WTC11 (cell line): ENCODE data around the gene FBRS. TPM values are rescaled to one million over a fixed set of nuclear protein-coding genes. Genes with fewer than 3 reads are reported as not detected.

Source experiments
- ATAC-seq: fragments of 200-7000 bp; cut with Tn5 transposase; 2 replicates; pipeline ENCODE4 v1.10.0; 2021; ENCODE audit warnings: mild to moderate bottlenecking, moderate library complexity
- CTCF ChIA-PET: fragments of 300-600 bp; sonication (Branson Sonifier 250); formaldehyde crosslinking; loops from one replicate; lab custom pipeline; 2021; ENCODE audit warnings: antibody characterized with exemption; lab: Charles Lee
- POLR2A ChIA-PET: fragments of 350-600 bp; sonication (Branson Sonifier 250); formaldehyde crosslinking; loops from one replicate; lab custom pipeline; 2021; ENCODE audit warnings: antibody characterized with exemption; lab: Charles Lee
- DNase-seq: peaks from one replicate; pipeline ENCODE4 v3.0.0; 2021; ENCODE audit warnings: low spot score
- H3K27ac Mint-ChIP-seq: 2 replicates; pipeline ENCODE4 v1.8.0; 2021; ENCODE audit warnings: mixed read lengths
- H3K27me3 Mint-ChIP-seq: 2 replicates; pipeline ENCODE4 v1.8.0; 2021; ENCODE audit warnings: low read depth, mild to moderate bottlenecking, moderate library complexity, mixed read lengths
- H3K36me3 Mint-ChIP-seq: 2 replicates; pipeline ENCODE4 v1.8.0; 2021; ENCODE audit warnings: mixed read lengths
- H3K4me1 Mint-ChIP-seq: 2 replicates; pipeline ENCODE4 v1.8.0; 2022; ENCODE audit warnings: mixed read lengths
- H3K4me3 Mint-ChIP-seq: 2 replicates; pipeline ENCODE4 v1.8.0; 2021; ENCODE audit warnings: mild to moderate bottlenecking, moderate library complexity, mixed read lengths
- H3K9me3 Mint-ChIP-seq: 2 replicates; pipeline ENCODE4 v1.8.0; 2021; ENCODE audit warnings: mixed read lengths
- ATF6 ChIP-seq: sonication (generic); formaldehyde crosslinking; IDR thresholded peaks from 2 replicates; pipeline ENCODE4 v1.8.1; 2023; ENCODE audit warnings: mild to moderate bottlenecking, missing genetic modification reagents
- ELF4 ChIP-seq: sonication (generic); formaldehyde crosslinking; IDR thresholded peaks from 2 replicates; pipeline ENCODE4 v1.8.1; 2022; ENCODE audit warnings: low read depth, mild to moderate bottlenecking, moderate library complexity, missing genetic modification reagents
- FOXJ3 ChIP-seq: sonication (generic); formaldehyde crosslinking; IDR thresholded peaks from 2 replicates; pipeline ENCODE4 v1.9.0; 2021; ENCODE audit warnings: missing genetic modification reagents, mild to moderate bottlenecking, borderline replicate concordance
- FOXP1 ChIP-seq: sonication (generic); formaldehyde crosslinking; IDR thresholded peaks from 2 replicates; pipeline ENCODE4 v1.8.0; 2022; ENCODE audit warnings: missing genetic modification reagents, mild to moderate bottlenecking, moderate library complexity, borderline replicate concordance
- FOXP4 ChIP-seq: sonication (generic); formaldehyde crosslinking; IDR thresholded peaks from 2 replicates; pipeline ENCODE4 v1.8.0; 2022; ENCODE audit warnings: mild to moderate bottlenecking, missing genetic modification reagents
- IRF1 ChIP-seq: sonication (generic); formaldehyde crosslinking; IDR thresholded peaks from 2 replicates; pipeline ENCODE4 v1.8.0; 2023; ENCODE audit warnings: missing genetic modification reagents
- MAX ChIP-seq: sonication (generic); formaldehyde crosslinking; IDR thresholded peaks from 2 replicates; pipeline ENCODE4 v1.8.0; 2022; ENCODE audit warnings: mild to moderate bottlenecking, missing genetic modification reagents
- STAT6 ChIP-seq: sonication (generic); formaldehyde crosslinking; conservative IDR thresholded peaks from 2 replicates; pipeline ENCODE4 v1.8.1; 2023; ENCODE audit warnings: mild to moderate bottlenecking, low read depth, missing genetic modification reagents, moderate library complexity
- ZBTB21 ChIP-seq: sonication (generic); formaldehyde crosslinking; IDR thresholded peaks from 2 replicates; pipeline ENCODE4 v1.8.1; 2023; ENCODE audit warnings: mild to moderate bottlenecking, missing genetic modification reagents, borderline replicate concordance
- ZNF263 ChIP-seq: sonication (generic); formaldehyde crosslinking; IDR thresholded peaks from 2 replicates; pipeline ENCODE4 v1.8.1; 2022; ENCODE audit warnings: low read depth, mild to moderate bottlenecking, moderate library complexity, missing genetic modification reagents
- ZNF281 ChIP-seq: sonication (generic); formaldehyde crosslinking; IDR thresholded peaks from 2 replicates; pipeline ENCODE4 v1.8.0; 2023; ENCODE audit warnings: mild to moderate bottlenecking, missing genetic modification reagents
- ZNF317 ChIP-seq: sonication (generic); formaldehyde crosslinking; IDR thresholded peaks from 2 replicates; pipeline ENCODE4 v1.8.1; 2023; ENCODE audit warnings: low read depth, mild to moderate bottlenecking, moderate library complexity, missing genetic modification reagents, borderline replicate concordance
- ZNF396 ChIP-seq: fragments of 250-450 bp; sonication (Bioruptor Pico); IDR thresholded peaks from 2 replicates; pipeline ENCODE4 v1.8.0; 2021; ENCODE audit warnings: mild to moderate bottlenecking, moderate library complexity, borderline replicate concordance
- ZNF416 ChIP-seq: fragments of 250-450 bp; sonication (Bioruptor Pico); IDR thresholded peaks from 2 replicates; pipeline ENCODE4 v1.9.0; 2021; ENCODE audit warnings: mild to moderate bottlenecking, inconsistent platforms
- ZNF532 ChIP-seq: fragments of 250-450 bp; sonication (Bioruptor Pico); IDR thresholded peaks from 2 replicates; pipeline ENCODE4 v1.9.0; 2021; ENCODE audit warnings: mild to moderate bottlenecking, borderline replicate concordance
- ZNF671 ChIP-seq: fragments of 250-450 bp; sonication (Bioruptor Pico); IDR thresholded peaks from 2 replicates; pipeline ENCODE4 v1.8.0; 2021; ENCODE audit warnings: mild to moderate bottlenecking
- total RNA-seq: library from RNA; stranded (reverse); gene quantifications from 3 replicates; pipeline ENCODE4 v1.2.3, GENCODE V29; 2021

Gene FBRS
- total RNA-seq, 1 experiment from 2014 or later: 23.2 TPM

GRCh38 chr16:30619638-30620037 is 38.6 kb upstream of the FBRS start (continued):
- no peak for TF ChIP-seq ZNF416 (CRISPR knock-in tag)

GRCh38 chr16:30620169-30620568 is 38.1 kb upstream of the FBRS start:
- H3K4me1 Mint-ChIP-seq: 0 out of 2 replicates have a peak, but pooled peaks cover 3% of the 10 kb centered on the region
- H3K27ac Mint-ChIP-seq: no peak overlapping the region
- ChIA-PET POLR2A (no interaction called here), CTCF (interaction anchor here (1.0 to 3.6 kb wide), 2 partner anchors 190 to 211 kb away, joined by 3 to 16 read pairs; partner anchors contain the start of gene DCTPP1)
- no peak overlapping the region for H3K4me3 Mint-ChIP-seq
- H3K36me3 Mint-ChIP-seq: no peaks in the 10 kb centered on the region
- no peak for DNase-seq
- H3K27me3 Mint-ChIP-seq: peaks cover 55% of the 10 kb centered on the region
- TF ChIP-seq ATF6 (no peak), ZBTB21 (no peak), ZNF263 (no peak), FOXP1 (CRISPR knock-in tag) (no peak), FOXP4 (CRISPR knock-in tag) (no peak), ZNF317 (CRISPR knock-in tag) (no peak), ZNF671 (CRISPR knock-in tag) (no peak), FOXJ3 (CRISPR knock-in tag) (no peak), ZNF532 (CRISPR knock-in tag) (no peak), ZNF396 (CRISPR knock-in tag) (no peak)
- H3K9me3 Mint-ChIP-seq: no peaks in the 10 kb centered on the region
- no peak for ATAC-seq

GRCh38 chr16:30621765-30622164 is 36.5 kb upstream of the FBRS start:
- ChIA-PET POLR2A (no interaction called here), CTCF (interaction anchor here (1.2 to 1.3 kb wide), 2 partner anchors 23 to 192 kb away, joined by 3 to 4 read pairs; partner anchors contain the start of gene DCTPP1)
- Mint-ChIP-seq H3K9me3 (no peaks in the 10 kb centered on the region), H3K27ac (no peak overlapping the region), H3K36me3 (no peaks in the 10 kb centered on the region), H3K4me1 (0 out of 2 replicates have a peak, but pooled peaks cover 3% of the 10 kb centered on the region), H3K27me3 (peaks cover 55% of the 10 kb centered on the region), H3K4me3 (no peak overlapping the region)
- DNase-seq (no peak), ATAC-seq (no peak)
- TF ChIP-seq STAT6 (CRISPR knock-in tag): no peak
- TF ChIP-seq ELF4 (CRISPR knock-in tag): no peak
- no peak for TF ChIP-seq MAX (CRISPR knock-in tag)
- no peak for TF ChIP-seq IRF1 (CRISPR knock-in tag)
- no peak for TF ChIP-seq ZNF281 (CRISPR knock-in tag)
